HEK293 (cell line): ENCODE results near the gene PCSK5.

Experiments
- CTCF ChIA-PET: fragments of 350-600 bp; formaldehyde crosslinking; extraction: SDS; loops from one replicate; lab custom pipeline; 2021; ENCODE audit warnings: antibody characterized with exemption; lab: Yijun Ruan, JAX
- POLR2A ChIA-PET: fragments of 300-600 bp; formaldehyde crosslinking; extraction: SDS; loops from one replicate; lab custom pipeline; 2020; ENCODE audit warnings: antibody characterized with exemption, inconsistent platforms; lab: Yijun Ruan, JAX
- H3K27ac ChIP-seq: fragments of 200-500 bp; sonication (Bioruptor generic); 2 replicates; pipeline ENCODE4 v1.5.1; 2014; ENCODE audit warnings: low read depth, low read length, control low read depth, inconsistent platforms; ENCODE audit errors: extremely low read depth
- H3K36me3 ChIP-seq, 2 experiments: fragments of 200-500 bp in 1 of 2; sonication (Bioruptor generic) in 1 of 2; 1 replicate in 1 of 2; 2 replicates in 1 of 2; pipeline ENCODE4 v1.5.1; 2014 to 2017; ENCODE audit warnings: inconsistent platforms in 2 of 2, low read length in 2 of 2; ENCODE audit not compliant: control insufficient read depth in 2 of 2, insufficient read depth in 1 of 2
- H3K4me1 ChIP-seq: fragments of 200-500 bp; sonication (Bioruptor generic); 2 replicates; pipeline ENCODE4 v1.5.1; 2014; ENCODE audit warnings: mild to moderate bottlenecking, low read length, inconsistent platforms; ENCODE audit not compliant: control insufficient read depth, insufficient read depth
- H3K4me3 ChIP-seq: 2 replicates; pipeline ENCODE4 v1.5.1; 2011; ENCODE audit warnings: low read depth, mild to moderate bottlenecking, control low read depth, low read length, moderate library complexity
- H3K9me3 ChIP-seq: fragments of 200-500 bp; sonication (Bioruptor generic); 2 replicates; pipeline ENCODE4 v1.5.1; 2014; ENCODE audit warnings: low read depth, low read length, inconsistent platforms; ENCODE audit not compliant: control insufficient read depth, insufficient read depth
- FEZF1 ChIP-seq: fragments of 450-650 bp; formaldehyde crosslinking; IDR thresholded peaks from 2 replicates; pipeline ENCODE4 v1.5.1; 2016; ENCODE audit warnings: missing biosample characterization, missing genetic modification characterization
- PRDM1 ChIP-seq: fragments of 450-650 bp; formaldehyde crosslinking; IDR thresholded peaks from 2 replicates; pipeline ENCODE4; 2016; ENCODE audit warnings: missing biosample characterization, missing genetic modification characterization
- ZNF112 ChIP-seq: fragments of 450-650 bp; formaldehyde crosslinking; IDR thresholded peaks from 2 replicates; pipeline ENCODE4 v1.5.0; 2017; ENCODE audit warnings: missing biosample characterization, missing genetic modification characterization
- ZNF157 ChIP-seq: fragments of 450-650 bp; formaldehyde crosslinking; IDR thresholded peaks from 2 replicates; pipeline ENCODE4 v1.5.1; 2016; ENCODE audit warnings: missing biosample characterization, missing genetic modification characterization
- ZNF16 ChIP-seq: fragments of 450-650 bp; formaldehyde crosslinking; IDR thresholded peaks from 2 replicates; pipeline ENCODE4 v1.5.1; 2016; ENCODE audit warnings: low read depth, missing biosample characterization, missing genetic modification characterization
- ZNF202 ChIP-seq: fragments of 450-650 bp; formaldehyde crosslinking; IDR thresholded peaks from 2 replicates; pipeline ENCODE4 v1.5.1; 2016; ENCODE audit warnings: missing biosample characterization, missing genetic modification characterization, borderline replicate concordance
- ZNF221 ChIP-seq: fragments of 450-650 bp; formaldehyde crosslinking; IDR thresholded peaks from 2 replicates; pipeline ENCODE4 v1.5.1; 2017; ENCODE audit warnings: missing biosample characterization, missing genetic modification characterization, borderline replicate concordance
- ZNF23 ChIP-seq: fragments of 450-650 bp; formaldehyde crosslinking; IDR thresholded peaks from 2 replicates; pipeline ENCODE4 v1.5.1; 2016; ENCODE audit warnings: missing biosample characterization, missing genetic modification characterization, borderline replicate concordance
- ZNF24 ChIP-seq: fragments of 450-650 bp; formaldehyde crosslinking; IDR thresholded peaks from 2 replicates; pipeline ENCODE4 v1.5.1; 2016; ENCODE audit warnings: missing biosample characterization, missing genetic modification characterization
- ZNF341 ChIP-seq: fragments of 450-650 bp; formaldehyde crosslinking; IDR thresholded peaks from 2 replicates; pipeline ENCODE4; 2016; ENCODE audit warnings: low read depth, missing biosample characterization, missing genetic modification characterization
- ZNF426 ChIP-seq: fragments of 450-650 bp; formaldehyde crosslinking; IDR thresholded peaks from 2 replicates; pipeline ENCODE4 v1.5.1; 2017; ENCODE audit warnings: missing biosample characterization, missing genetic modification characterization, mild to moderate bottlenecking, inconsistent platforms, moderate library complexity
- ZNF433 ChIP-seq: fragments of 450-650 bp; formaldehyde crosslinking; IDR thresholded peaks from 2 replicates; pipeline ENCODE4 v1.5.1; 2016; ENCODE audit warnings: missing biosample characterization, missing genetic modification characterization, low read depth
- ZNF530 ChIP-seq: fragments of 450-650 bp; formaldehyde crosslinking; IDR thresholded peaks from 2 replicates; pipeline ENCODE4 v1.5.1; 2016; ENCODE audit warnings: low read depth, missing biosample characterization, missing genetic modification characterization
- ZNF555 ChIP-seq: fragments of 450-650 bp; formaldehyde crosslinking; conservative IDR thresholded peaks from 2 replicates; pipeline ENCODE4 v1.5.1; 2017; ENCODE audit warnings: missing biosample characterization, mild to moderate bottlenecking, missing genetic modification characterization, inconsistent platforms
- ZNF585B ChIP-seq: fragments of 450-650 bp; formaldehyde crosslinking; IDR thresholded peaks from 2 replicates; pipeline ENCODE4 v1.5.1; 2016; ENCODE audit warnings: missing biosample characterization, missing genetic modification characterization
- ZNF660 ChIP-seq: fragments of 450-650 bp; IDR thresholded peaks from 2 replicates; pipeline ENCODE4 v1.5.1; 2018; ENCODE audit warnings: missing biosample characterization, mild to moderate bottlenecking, missing genetic modification characterization
- ZNF777 ChIP-seq: fragments of 450-650 bp; formaldehyde crosslinking; IDR thresholded peaks from 2 replicates; pipeline ENCODE4 v1.5.1; 2017; ENCODE audit warnings: missing biosample characterization, missing genetic modification characterization, borderline replicate concordance
- TF ChIP-seq, protein P1 (sequence below): fragments of 450-650 bp; formaldehyde crosslinking; IDR thresholded peaks from 2 replicates; pipeline ENCODE4 v1.5.1; 2016; ENCODE audit warnings: missing biosample characterization, missing genetic modification characterization
- TF ChIP-seq, protein P2 (sequence below): fragments of 450-650 bp; formaldehyde crosslinking; IDR thresholded peaks from 2 replicates; pipeline ENCODE4 v1.5.1; 2016; ENCODE audit warnings: missing biosample characterization, missing genetic modification characterization, borderline replicate concordance
- TF ChIP-seq, protein P3 (sequence below): fragments of 450-650 bp; formaldehyde crosslinking; IDR thresholded peaks from 2 replicates; pipeline ENCODE4 v1.5.1; 2016; ENCODE audit warnings: missing biosample characterization, missing genetic modification characterization, borderline replicate concordance

The PCSK5 gene

DNA sequence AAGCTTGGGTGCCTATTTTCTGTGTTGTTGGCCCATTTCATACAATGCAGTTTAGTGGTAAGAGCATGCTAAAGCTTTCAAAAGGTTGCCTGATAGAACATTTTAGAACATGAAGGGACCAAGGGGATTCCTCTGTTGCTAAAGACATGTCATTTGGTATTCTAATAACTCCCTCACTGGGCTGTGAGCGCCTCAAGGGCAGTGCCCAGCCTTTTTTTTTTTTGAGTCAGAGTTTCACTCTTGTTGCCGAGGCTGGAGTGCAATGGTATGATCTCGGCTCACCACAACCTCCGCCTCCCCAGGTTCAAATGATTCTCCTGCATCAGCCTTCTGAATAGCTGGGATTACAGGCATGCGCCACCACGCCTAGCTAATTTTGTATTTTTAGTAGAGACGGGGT lies 77.1 kb downstream of the PCSK5 start:
- H3K27ac ChIP-seq, result no peak overlapping the region
- ChIA-PET CTCF (interaction anchor here (0.6 to 0.8 kb wide), 2 partner anchors 11 to 612 kb away, joined by 3 to 4 read pairs; no protein-coding TSS in a partner anchor), POLR2A (no interaction called here)
- TF ChIP-seq ZNF585B (tag by site-specific recombination), result no peak
- H3K9me3 ChIP-seq, result no peaks in the 10 kb centered on the region
- H3K4me1 ChIP-seq, result no peaks in the 10 kb centered on the region
- no peaks in the 10 kb centered on the region for H3K36me3 ChIP-seq
- no peak overlapping the region for H3K4me3 ChIP-seq

GRCh38 chr9:75974016-75974766 lies 83.7 kb downstream of the PCSK5 start:
- H3K4me1 ChIP-seq, result peaks cover 8% of the 10 kb centered on the region; the same call in 1 of the 2 replicates
- TF ChIP-seq, protein P1, sequence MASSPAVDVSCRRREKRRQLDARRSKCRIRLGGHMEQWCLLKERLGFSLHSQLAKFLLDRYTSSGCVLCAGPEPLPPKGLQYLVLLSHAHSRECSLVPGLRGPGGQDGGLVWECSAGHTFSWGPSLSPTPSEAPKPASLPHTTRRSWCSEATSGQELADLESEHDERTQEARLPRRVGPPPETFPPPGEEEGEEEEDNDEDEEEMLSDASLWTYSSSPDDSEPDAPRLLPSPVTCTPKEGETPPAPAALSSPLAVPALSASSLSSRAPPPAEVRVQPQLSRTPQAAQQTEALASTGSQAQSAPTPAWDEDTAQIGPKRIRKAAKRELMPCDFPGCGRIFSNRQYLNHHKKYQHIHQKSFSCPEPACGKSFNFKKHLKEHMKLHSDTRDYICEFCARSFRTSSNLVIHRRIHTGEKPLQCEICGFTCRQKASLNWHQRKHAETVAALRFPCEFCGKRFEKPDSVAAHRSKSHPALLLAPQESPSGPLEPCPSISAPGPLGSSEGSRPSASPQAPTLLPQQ (tag by site-specific recombination), result peak; percentile 80
- TF ChIP-seq ZNF157, result no peak
- TF ChIP-seq, protein P2, sequence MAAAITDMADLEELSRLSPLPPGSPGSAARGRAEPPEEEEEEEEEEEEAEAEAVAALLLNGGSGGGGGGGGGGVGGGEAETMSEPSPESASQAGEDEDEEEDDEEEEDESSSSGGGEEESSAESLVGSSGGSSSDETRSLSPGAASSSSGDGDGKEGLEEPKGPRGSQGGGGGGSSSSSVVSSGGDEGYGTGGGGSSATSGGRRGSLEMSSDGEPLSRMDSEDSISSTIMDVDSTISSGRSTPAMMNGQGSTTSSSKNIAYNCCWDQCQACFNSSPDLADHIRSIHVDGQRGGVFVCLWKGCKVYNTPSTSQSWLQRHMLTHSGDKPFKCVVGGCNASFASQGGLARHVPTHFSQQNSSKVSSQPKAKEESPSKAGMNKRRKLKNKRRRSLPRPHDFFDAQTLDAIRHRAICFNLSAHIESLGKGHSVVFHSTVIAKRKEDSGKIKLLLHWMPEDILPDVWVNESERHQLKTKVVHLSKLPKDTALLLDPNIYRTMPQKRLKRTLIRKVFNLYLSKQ (tag by site-specific recombination), result no peak
- H3K36me3 ChIP-seq, result no peaks in the 10 kb centered on the region
- ChIA-PET POLR2A (no interaction called here), CTCF (interaction anchor here (1.1 to 1.2 kb wide), 2 partner anchors 9 to 328 kb away, joined by 3 to 5 read pairs; no protein-coding TSS in a partner anchor)
- H3K9me3 ChIP-seq, result no peaks in the 10 kb centered on the region
- H3K27ac ChIP-seq, result no peak overlapping the region
- H3K4me3 ChIP-seq, result no peak overlapping the region

DNA sequence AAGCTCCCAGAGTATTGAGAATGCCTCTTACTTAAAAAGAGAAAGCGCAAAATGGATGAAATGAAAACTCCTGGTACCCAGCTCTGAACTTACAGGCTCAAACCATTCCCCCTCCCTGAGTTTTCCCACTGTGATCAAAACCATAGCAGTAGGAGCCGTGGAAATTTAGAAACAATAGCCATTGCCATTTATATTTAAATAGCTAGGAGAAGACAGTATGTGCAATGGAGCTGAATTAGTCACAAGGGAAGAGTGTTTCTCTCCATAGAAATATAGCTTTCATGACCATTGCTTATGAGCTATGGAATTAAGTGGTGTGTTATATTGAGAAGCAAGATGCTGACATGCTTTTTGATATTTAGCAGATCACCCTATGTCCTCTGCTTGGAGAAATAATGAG lies 84.6 kb downstream of the PCSK5 start:
- CTCF ChIA-PET, result interaction anchor here (0.9 kb wide), 1 partner anchor 162 kb away, joined by 3 read pairs; no protein-coding TSS in a partner anchor
- H3K4me1 ChIP-seq, result peaks cover 8% of the 10 kb centered on the region; the same call in 1 of the 2 replicates
- H3K9me3 ChIP-seq, result no peaks in the 10 kb centered on the region
- no peak overlapping the region for H3K4me3 ChIP-seq
- H3K27ac ChIP-seq, result no peak overlapping the region
- TF ChIP-seq ZNF16 (tag by site-specific recombination) (no peak), ZNF433 (tag by site-specific recombination) (no peak), ZNF23 (no peak), ZNF112 (tag by site-specific recombination) (no peak), ZNF660 (tag by site-specific recombination) (no peak), ZNF24 (tag by site-specific recombination) (no peak), ZNF530 (tag by site-specific recombination) (no peak), FEZF1 (no peak), ZNF426 (tag by site-specific recombination) (no peak), ZNF202 (tag by site-specific recombination) (no peak), ZNF777 (tag by site-specific recombination) (no peak), ZNF555 (no peak), ZNF221 (tag by site-specific recombination) (no peak), ZNF341 (no peak), PRDM1 (no peak)
- TF ChIP-seq, protein P3, sequence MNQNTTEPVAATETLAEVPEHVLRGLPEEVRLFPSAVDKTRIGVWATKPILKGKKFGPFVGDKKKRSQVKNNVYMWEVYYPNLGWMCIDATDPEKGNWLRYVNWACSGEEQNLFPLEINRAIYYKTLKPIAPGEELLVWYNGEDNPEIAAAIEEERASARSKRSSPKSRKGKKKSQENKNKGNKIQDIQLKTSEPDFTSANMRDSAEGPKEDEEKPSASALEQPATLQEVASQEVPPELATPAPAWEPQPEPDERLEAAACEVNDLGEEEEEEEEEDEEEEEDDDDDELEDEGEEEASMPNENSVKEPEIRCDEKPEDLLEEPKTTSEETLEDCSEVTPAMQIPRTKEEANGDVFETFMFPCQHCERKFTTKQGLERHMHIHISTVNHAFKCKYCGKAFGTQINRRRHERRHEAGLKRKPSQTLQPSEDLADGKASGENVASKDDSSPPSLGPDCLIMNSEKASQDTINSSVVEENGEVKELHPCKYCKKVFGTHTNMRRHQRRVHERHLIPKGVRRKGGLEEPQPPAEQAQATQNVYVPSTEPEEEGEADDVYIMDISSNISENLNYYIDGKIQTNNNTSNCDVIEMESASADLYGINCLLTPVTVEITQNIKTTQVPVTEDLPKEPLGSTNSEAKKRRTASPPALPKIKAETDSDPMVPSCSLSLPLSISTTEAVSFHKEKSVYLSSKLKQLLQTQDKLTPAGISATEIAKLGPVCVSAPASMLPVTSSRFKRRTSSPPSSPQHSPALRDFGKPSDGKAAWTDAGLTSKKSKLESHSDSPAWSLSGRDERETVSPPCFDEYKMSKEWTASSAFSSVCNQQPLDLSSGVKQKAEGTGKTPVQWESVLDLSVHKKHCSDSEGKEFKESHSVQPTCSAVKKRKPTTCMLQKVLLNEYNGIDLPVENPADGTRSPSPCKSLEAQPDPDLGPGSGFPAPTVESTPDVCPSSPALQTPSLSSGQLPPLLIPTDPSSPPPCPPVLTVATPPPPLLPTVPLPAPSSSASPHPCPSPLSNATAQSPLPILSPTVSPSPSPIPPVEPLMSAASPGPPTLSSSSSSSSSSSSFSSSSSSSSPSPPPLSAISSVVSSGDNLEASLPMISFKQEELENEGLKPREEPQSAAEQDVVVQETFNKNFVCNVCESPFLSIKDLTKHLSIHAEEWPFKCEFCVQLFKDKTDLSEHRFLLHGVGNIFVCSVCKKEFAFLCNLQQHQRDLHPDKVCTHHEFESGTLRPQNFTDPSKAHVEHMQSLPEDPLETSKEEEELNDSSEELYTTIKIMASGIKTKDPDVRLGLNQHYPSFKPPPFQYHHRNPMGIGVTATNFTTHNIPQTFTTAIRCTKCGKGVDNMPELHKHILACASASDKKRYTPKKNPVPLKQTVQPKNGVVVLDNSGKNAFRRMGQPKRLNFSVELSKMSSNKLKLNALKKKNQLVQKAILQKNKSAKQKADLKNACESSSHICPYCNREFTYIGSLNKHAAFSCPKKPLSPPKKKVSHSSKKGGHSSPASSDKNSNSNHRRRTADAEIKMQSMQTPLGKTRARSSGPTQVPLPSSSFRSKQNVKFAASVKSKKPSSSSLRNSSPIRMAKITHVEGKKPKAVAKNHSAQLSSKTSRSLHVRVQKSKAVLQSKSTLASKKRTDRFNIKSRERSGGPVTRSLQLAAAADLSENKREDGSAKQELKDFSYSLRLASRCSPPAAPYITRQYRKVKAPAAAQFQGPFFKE (tag by site-specific recombination), result no peak
- TF ChIP-seq, all 188 proteins: peak for 0
- no peaks in the 10 kb centered on the region for H3K36me3 ChIP-seq
- POLR2A ChIA-PET, result interaction anchor here (1.1 kb wide), 1 partner anchor 85 kb away, joined by 4 read pairs; the partner anchor contains the start of gene PCSK5
